GM18498 (cell line): Measurements from ENCODE around the gene SMYD3.

ENCODE experiments used
- ATAC-seq: cut with Tn5 transposase; IDR thresholded peaks from one replicate; pipeline ENCODE4 v1.9.1; 2021; ENCODE audit warnings: mild to moderate bottlenecking, moderate library complexity; ENCODE audit not compliant: unreplicated experiment

SMYD3 gene

GRCh38 chr1:245888809-245889208, 618.3 kb downstream of the SMYD3 start:
- ATAC-seq = no peak

- no peak for ATAC-seq
Measured at GRCh38 chr1:245887829-245888228, 619.2 kb downstream of the SMYD3 start.

- no peak for ATAC-seq
Measured at GRCh38 chr1:245881767-245882391, 625.2 kb downstream of the SMYD3 start.

- no peak for ATAC-seq
Measured at GRCh38 chr1:245880754-245881403, 626.2 kb downstream of the SMYD3 start.

GRCh38 chr1:245879091-245879490, 628.0 kb downstream of the SMYD3 start:
- ATAC-seq = no peak

- no peak for ATAC-seq
Measured at GRCh38 chr1:245878585-245878984, 628.5 kb downstream of the SMYD3 start.

GRCh38 chr1:245877976-245878375, 629.1 kb downstream of the SMYD3 start:
- no peak for ATAC-seq

- ATAC-seq = no peak
Measured at GRCh38 chr1:245876586-245876985, 630.5 kb downstream of the SMYD3 start.

GRCh38 chr1:245875581-245876261, 631.4 kb downstream of the SMYD3 start:
- ATAC-seq = no peak

GRCh38 chr1:245874942-245875580, 632.0 kb downstream of the SMYD3 start:
- ATAC-seq = no peak

- no peak for ATAC-seq
Measured at GRCh38 chr1:245873883-245874671, 633.0 kb downstream of the SMYD3 start.

GRCh38 chr1:245873068-245873467, 634.0 kb downstream of the SMYD3 start:
- ATAC-seq = no peak

GRCh38 chr1:245872475-245872874, 634.6 kb downstream of the SMYD3 start:
- no peak for ATAC-seq

GRCh38 chr1:245871915-245872314, 635.2 kb downstream of the SMYD3 start:
- ATAC-seq = no peak

GRCh38 chr1:245871191-245871590, 635.9 kb downstream of the SMYD3 start:
- no peak for ATAC-seq

GRCh38 chr1:245870698-245871097, 636.4 kb downstream of the SMYD3 start:
- ATAC-seq = no peak

- ATAC-seq = no peak
Measured at GRCh38 chr1:245869847-245870246, 637.2 kb downstream of the SMYD3 start.

- no peak for ATAC-seq
Measured at GRCh38 chr1:245867738-245868137, 639.3 kb downstream of the SMYD3 start.

GRCh38 chr1:245864872-245865271, 642.2 kb downstream of the SMYD3 start:
- no peak for ATAC-seq

GRCh38 chr1:245863566-245864184, 643.4 kb downstream of the SMYD3 start:
- no peak for ATAC-seq
